GM18519 (cell line): ENCODE results near the gene LAIR1.
"Not testable (repeated sequence)": the region's sequence is repeated elsewhere in the genome, so short reads cannot be mapped to it uniquely, and the experiment has no call there.

ENCODE experiments used
- ATAC-seq: cut with Tn5 transposase; IDR thresholded peaks from one replicate; pipeline ENCODE4 v1.9.1; 2021; ENCODE audit warnings: mild to moderate bottlenecking, moderate library complexity; ENCODE audit not compliant: unreplicated experiment, low FRiP score

Gene LAIR1

DNA sequence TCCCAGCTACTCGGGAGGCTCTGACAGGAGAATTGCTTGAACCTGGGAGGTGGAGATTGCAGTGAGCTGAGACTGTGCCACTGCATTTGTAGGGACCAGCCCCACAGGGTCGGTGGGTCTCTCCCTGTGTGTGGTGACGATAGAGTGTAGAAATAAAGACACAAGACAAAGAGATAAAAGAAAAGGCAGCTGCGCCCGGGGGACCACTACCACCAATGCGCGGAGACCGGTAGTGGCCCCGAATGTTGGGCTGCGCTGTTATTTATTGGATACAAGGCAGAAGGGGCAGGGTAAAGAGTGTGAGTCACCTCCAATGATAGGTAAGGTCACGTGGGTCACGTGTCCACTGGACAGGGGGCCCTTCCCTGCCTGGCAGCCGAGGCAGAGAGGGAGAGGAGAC lies 42.4 kb downstream of the LAIR1 start:
- not testable (repeated sequence) for ATAC-seq

DNA sequence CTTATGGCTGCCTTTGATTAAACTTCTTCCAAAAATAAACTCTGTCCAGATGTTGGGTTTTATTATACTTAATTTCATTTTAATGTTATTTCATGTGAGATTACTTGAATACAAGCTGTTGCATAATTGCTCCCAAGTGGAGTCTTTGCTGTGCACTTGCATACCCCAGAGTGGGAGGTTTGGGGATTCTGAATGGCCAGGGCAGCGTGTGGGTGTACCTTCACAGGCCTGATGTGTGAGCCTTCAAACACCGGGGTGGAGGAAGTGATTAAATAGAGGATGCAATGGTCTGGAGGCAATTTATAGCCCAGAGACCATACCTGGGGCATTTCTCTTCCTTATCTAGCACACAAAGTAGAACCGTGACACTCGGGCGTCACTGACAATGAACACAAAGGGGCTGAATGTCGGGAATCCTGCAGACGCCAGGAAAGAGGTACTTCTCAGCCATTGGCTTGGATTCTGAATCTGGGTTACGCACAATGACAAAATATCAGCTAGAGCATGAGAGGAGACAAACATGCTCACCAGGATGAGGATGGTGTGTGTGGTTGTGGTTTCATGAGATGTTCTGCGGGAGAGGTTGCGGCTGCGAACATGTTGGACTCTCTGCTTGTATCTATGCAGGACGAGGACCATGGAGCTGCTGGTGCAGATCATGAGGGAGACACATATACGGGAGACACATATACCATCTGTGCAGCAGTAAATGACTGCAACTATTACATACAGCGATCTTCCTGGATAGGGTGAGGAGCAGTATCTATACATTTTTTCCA lies 44.6 kb downstream of the LAIR1 start:
- ATAC-seq: no peak

DNA sequence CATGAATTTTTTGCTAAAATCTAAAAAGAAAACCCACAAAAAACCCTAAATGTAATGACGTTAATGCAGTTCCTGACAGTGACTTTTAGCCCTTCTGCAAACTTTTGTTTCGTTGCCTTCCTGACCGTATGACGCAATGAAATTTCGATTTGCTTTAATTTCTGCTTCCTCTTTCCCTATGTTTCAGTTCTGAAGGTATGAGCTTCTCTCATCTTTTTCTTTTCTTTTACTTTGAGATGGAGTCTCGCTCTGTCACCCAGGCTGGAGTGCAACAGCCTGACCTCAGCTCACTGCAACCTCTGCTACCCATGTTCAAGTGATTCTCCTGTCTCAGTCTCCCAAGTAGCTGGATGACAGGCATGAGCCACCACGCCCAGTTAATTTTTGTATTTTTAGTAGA lies 45.7 kb downstream of the LAIR1 start:
- ATAC-seq: no peak

DNA sequence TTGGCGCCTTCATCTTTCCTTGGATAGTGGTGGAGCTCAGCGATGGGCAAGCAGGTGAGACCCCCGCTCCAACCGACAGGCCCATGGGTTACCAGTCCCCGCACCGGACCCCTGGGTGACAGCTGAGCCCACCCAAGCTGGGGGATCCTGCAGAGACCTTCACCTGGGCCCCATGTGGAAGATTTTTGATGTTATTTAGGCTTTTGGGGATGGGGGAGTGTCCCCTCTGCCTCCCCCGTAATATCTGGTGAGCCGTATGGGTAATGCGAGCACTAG lies 46.8 kb downstream of the LAIR1 start:
- ATAC-seq: no peak

DNA sequence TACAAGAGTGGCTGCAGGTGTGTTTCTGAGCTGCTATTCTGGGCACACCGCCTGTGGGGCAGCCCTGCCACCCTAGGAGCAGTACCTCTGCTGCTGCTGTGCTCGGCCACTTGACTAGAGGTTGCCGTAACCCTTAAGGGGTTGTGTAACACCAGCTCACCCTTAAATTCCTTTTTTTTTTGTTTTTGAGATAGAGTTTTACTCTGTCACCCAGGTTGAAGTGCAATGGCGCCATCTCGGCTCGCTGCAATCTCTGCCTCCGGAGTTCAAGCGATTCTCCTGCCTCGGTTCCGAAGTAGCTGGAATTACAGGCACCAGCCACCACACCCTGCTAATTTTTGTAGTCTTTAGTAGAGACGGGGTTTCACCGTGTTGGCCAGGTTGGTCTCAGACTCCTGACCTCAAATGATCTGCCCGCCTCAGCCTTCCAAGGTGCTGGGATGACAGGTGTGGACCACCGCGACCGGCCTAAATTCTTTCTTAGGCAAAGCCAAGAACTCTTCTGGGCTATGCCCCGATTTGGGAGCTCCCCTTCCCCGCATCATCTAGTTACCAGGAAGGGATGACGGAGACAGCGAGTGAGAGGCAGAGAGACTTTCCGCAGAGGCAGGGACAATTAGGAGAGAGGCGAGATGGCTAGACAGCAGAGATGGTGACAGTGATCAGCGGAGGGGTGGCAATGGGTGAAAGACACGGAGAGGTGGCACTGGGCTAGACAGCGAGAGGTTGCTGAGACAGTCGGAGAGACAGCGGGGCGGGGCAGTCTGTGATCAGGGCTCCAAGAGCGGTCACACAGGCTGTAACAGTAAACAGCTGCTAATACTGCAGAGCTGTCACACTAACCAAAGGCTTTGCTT lies 47.4 kb downstream of the LAIR1 start:
- ATAC-seq: no peak

GRCh38 chr19:54316746-54317107 lies 48.0 kb downstream of the LAIR1 start:
- ATAC-seq: no peak

DNA sequence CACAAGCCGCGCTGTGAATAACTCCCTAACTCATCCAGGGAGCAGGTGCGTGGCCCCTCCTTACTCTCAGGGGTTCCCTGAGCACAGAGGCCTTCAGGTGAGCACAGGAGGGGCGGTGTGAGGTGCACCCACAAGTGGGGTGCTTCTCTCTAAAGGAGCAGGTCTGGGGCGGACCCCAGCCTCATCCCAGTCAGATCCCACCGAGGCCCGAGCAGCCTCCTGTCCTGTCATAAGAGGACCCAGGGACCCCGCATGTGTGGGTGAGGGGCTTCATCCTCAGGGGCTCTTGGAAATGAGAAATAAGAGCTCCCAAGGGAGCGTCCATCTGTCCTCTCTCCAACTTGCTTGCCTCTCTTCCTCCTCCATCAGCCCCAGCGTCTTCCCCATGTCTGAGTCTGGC lies 48.8 kb downstream of the LAIR1 start:
- ATAC-seq: no peak

DNA sequence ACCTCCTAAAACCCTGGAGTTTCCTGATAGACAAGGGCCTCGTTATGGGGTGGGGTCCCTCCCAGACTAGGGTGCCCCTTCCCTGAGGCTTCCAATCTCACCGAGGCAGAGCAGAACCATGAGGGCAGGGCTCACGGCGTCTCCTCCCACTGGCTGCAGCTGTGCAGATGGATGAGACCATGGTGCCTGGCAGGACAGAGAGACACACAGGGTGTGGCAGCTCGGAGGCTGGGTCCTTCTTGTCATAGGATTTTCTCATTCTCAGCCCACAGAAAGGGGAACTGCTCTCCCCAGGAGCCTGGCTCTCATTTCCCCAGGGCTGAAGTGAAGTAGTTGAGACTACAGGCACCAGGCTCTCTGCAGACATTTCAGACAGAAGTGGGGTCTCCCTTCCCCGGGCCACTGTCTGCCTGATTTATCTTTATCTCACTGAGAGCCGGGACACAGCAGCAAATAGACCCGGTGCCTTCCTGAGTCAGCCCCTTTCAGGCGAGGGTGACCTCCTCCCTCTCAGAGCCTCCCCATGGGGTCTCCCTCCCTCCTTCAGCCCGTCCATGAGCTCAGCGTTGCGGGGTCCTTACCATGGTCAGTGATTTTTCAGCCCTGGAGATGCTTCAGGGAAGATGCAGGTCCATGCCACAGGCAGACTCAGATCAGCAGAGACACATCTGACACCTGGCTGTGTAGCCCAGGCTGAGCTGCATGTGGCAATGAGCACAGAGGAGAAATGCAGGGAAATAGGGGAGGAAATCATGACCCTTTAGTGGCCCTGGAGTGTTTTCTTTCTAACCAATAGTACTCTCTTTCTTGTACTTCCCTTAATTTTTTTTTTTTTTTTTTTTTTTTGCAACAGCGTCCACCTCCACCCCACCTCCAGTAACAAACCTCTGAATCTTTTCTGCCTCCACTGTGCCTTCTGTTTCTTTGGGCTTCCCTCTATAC lies 52.0 kb downstream of the LAIR1 start, which contains the start of gene LILRA5:
LILRA5 (minus strand) TSS at position 731 of the 942 bp plus-strand sequence; CDS start at position 584, 147 bp downstream.
- no peak for ATAC-seq

- ATAC-seq: no peak
These were observed 52.7 kb downstream of the LAIR1 start for GRCh38 chr19:54312011-54312410.

DNA sequence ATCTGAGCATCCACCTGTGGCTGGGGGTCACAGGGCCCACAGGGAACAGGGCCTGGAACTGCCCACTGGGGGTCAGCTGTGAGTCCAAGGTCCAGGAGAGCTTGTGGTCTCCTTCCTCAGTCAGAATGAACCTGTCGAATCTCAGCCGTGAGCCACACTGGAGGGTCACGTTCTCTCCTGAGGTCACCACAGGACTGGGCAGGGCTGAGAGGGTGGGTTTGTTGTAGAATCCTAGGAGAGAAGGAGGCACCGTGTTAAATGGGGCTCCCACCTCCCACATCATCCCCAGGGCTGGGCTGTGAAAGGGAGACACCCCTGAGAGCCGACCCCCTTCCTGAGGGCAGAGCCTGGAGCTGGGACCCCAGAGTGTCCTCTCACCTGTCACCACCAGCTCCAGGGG lies 53.2 kb downstream of the LAIR1 start:
- no peak for ATAC-seq

GRCh38 chr19:54310543-54310942 lies 54.2 kb downstream of the LAIR1 start:
- ATAC-seq: no peak

DNA sequence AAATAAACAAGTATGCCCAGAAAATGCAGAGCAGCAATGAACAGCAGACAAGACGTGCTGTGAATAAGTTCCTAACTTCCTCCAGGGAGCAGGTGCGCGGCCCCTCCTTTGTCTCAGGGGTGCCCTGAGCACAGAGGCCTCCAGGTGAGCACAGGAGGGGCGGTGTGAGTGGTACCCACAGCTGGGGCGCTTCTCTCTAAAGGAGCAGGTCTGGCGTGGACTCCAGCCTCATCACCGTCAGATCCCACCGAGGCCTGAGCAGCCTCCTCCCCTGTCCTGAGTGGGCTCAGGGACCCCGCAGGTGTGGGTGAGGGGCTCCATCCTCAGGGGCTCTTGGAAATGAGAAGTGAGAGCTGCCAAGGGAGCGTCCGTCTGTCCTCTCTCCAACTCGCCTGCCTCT lies 54.9 kb downstream of the LAIR1 start:
- no peak for ATAC-seq

DNA sequence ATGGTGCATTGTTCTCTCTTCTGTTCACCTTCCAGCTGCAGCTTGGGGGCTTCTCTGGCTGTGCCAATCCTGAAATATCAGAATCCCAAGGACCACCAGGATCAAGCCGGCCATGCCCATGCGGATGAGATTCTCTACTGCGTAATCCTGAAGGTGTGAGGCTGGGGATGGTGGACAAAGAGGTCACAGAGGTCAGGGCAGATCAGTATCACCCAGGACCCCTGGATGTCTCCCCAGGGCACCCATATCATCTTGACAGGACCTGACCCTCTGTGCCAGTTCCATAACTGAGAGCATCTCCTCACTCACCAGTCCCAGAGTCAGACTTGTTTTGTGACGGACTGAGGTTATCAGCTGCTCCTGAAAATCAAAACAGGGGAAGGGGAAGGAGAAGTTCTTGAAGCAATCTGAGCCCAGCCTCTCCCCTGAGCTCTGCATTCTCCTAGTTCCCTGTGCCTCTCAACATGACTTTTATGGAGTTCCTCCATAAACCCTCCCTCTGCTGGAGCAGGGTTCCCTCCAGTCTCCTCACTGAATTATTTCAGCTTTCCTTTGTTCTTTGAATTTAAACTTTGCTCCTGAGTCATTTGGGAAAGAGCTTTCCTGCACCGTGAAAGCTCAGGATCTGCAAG lies 57.2 kb downstream of the LAIR1 start:
- no peak for ATAC-seq

DNA sequence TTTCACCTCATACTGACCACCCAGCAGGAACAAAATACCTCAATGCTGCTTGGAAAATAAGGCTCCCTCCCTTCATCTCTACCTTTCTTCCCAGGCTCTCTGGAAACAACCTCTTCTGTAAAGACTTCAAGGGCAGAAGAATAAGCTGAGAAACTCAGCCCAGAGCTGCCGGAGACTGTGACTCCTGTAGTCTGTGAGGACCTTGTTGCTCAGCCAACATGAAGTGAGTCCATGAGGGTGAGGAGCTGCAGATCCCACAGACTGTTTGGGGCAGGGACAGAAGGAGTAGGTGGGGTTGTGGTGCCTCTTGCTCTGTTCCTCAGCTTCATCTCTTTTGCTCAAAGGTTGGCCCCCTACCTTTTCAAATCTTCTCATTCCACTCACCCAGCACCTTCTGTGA lies 59.6 kb downstream of the LAIR1 start:
- ATAC-seq: no peak

DNA sequence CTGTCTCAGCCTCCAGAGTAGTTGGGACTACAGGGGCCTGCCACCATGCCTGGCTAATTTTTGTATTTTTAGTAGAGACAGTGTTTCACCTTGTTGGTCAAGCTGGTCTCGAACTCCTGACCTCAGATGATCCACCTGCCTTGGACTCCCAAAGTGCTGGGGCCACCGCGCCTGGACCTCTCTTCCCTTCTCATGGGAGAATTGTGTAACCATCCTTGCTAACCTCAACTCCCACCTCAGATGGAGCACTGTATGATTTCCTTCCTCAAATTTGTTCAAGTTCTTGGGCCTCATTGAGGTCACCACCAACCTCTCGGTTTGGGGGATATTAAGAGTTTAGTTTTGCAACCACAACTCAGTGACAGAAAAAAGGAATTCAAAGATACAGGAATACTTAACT lies 62.5 kb downstream of the LAIR1 start:
- ATAC-seq: no peak
